Spleen (tissue), 7 donors: ENCODE measurements around the gene SMC1A.
A peak's percentile ranks its signal among the peaks of the same experiment; 100 is the strongest.

ENCODE experiments used
- POLR2A ChIP-seq, 3 donors: fragments of 450-650 bp; IDR thresholded peaks; one replicate each; pipeline ENCODE4 v1.5.1; 2017; ENCODE audit warnings: antibody characterized with exemption in 3 of 3, mild to moderate bottlenecking in 1 of 3
- POLR2AphosphoS5 ChIP-seq, 3 donors: sonication (generic); formaldehyde crosslinking; IDR thresholded peaks; one replicate each; pipeline ENCODE4 v1.5.1; 2017; ENCODE audit warnings: antibody characterized with exemption in 3 of 3
- TF ChIP-seq, protein P1 (sequence below), 11 experiments: fragments of 200-600 bp in 7 of 11; fragments of 450-650 bp in 4 of 11; sonication (generic) in 4 of 11; IDR thresholded peaks in 8 of 11; conservative IDR thresholded peaks in 3 of 11; 1 replicate in 7 of 11; 2 replicates in 4 of 11; pipeline versions ENCODE4 v1.4.0 to v1.8.0; 2016 to 2021; ENCODE audit warnings: antibody characterized with exemption in 11 of 11, inconsistent platforms in 4 of 11, mild to moderate bottlenecking in 1 of 11
- donor health status: DM: no; HTN: no; CAD: no; lungs with moderate emphysema.
- donor health status: DM: no; HTN: no; CAD: no.
- donor health status: DM: no; HTN: no; CAD: no.

DNA sequence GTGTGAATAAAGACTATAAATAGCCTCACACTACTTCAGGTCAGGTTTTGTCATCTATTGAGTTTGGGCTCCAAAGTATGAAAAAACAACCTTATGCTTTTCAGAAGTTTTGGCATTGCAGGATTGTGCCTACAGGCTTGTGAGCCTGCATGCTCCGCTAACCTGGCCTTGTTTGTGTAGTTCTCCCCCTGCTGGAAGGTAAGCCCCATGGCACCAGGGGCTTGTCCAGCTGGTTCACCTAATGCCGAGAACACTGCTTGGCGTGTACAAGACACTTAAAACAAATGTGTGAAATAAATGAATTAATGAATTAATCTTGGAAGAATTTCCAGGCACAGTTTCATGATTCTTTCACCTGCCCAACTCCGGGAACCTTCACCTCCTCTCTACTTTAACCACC lies 13.5 kb upstream of the SMC1A start:
- TF ChIP-seq, protein P1, sequence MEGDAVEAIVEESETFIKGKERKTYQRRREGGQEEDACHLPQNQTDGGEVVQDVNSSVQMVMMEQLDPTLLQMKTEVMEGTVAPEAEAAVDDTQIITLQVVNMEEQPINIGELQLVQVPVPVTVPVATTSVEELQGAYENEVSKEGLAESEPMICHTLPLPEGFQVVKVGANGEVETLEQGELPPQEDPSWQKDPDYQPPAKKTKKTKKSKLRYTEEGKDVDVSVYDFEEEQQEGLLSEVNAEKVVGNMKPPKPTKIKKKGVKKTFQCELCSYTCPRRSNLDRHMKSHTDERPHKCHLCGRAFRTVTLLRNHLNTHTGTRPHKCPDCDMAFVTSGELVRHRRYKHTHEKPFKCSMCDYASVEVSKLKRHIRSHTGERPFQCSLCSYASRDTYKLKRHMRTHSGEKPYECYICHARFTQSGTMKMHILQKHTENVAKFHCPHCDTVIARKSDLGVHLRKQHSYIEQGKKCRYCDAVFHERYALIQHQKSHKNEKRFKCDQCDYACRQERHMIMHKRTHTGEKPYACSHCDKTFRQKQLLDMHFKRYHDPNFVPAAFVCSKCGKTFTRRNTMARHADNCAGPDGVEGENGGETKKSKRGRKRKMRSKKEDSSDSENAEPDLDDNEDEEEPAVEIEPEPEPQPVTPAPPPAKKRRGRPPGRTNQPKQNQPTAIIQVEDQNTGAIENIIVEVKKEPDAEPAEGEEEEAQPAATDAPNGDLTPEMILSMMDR (IDR thresholded peaks at IDR 0.05 in 8 of 11, conservative IDR thresholded peaks at IDR 0.05 in 3 of 11): peak; percentile 43 to 92 (median 84)
- TF ChIP-seq POLR2A (IDR thresholded peaks at IDR 0.05): no peak
- no peak for TF ChIP-seq POLR2AphosphoS5 (IDR thresholded peaks at IDR 0.05)
